ENCODE data around the gene INPP5A.
"Not testable (repeated sequence)": the region's sequence is repeated elsewhere in the genome, so short reads cannot be mapped to it uniquely, and the experiment has no call there.

DNA sequence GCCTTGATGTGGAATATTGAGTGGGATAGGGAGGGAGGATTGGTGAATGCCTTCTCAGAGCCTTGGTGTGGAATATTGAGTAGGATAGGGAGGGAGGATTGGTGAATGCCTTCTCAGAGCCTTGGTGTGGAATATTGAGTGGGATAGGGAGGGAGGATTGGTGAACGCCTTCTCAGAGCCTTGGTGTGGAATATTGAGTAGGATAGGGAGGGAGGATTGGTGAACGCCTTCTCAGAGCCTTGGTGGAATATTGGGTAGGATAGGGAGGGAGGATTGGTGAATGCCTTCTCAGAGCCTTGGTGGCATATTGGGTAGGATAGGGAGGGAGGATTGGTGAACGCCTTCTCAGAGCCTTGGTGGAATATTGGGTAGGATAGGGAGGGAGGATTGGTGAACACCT lies 16.0 kb downstream of the INPP5A start:
- not testable (repeated sequence) for TF ChIP-seq POLR2AphosphoS5, POLR2A (IDR thresholded peaks at IDR 0.05)
- TF ChIP-seq, protein P1, sequence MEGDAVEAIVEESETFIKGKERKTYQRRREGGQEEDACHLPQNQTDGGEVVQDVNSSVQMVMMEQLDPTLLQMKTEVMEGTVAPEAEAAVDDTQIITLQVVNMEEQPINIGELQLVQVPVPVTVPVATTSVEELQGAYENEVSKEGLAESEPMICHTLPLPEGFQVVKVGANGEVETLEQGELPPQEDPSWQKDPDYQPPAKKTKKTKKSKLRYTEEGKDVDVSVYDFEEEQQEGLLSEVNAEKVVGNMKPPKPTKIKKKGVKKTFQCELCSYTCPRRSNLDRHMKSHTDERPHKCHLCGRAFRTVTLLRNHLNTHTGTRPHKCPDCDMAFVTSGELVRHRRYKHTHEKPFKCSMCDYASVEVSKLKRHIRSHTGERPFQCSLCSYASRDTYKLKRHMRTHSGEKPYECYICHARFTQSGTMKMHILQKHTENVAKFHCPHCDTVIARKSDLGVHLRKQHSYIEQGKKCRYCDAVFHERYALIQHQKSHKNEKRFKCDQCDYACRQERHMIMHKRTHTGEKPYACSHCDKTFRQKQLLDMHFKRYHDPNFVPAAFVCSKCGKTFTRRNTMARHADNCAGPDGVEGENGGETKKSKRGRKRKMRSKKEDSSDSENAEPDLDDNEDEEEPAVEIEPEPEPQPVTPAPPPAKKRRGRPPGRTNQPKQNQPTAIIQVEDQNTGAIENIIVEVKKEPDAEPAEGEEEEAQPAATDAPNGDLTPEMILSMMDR (IDR thresholded peaks at IDR 0.05), result not testable (repeated sequence)
